SK-N-SH treated with all-trans-retinoic acid at 6 μM for 48 hours (cell line): Measurements from ENCODE around the gene C19orf67.

ENCODE experiments used
- ARNTL ChIP-seq: fragments of 450-650 bp; formaldehyde crosslinking; IDR thresholded peaks from 2 replicates; pipeline ENCODE4 v1.5.0; 2020; ENCODE audit warnings: low read depth, mild to moderate bottlenecking, moderate library complexity, borderline replicate concordance
- CREB5 ChIP-seq: fragments of 250-450 bp; sonication (Bioruptor Pico); IDR thresholded peaks from 2 replicates; pipeline ENCODE4 v1.5.1; 2020; ENCODE audit warnings: low read depth, mild to moderate bottlenecking, moderate library complexity
- CSDC2 ChIP-seq: fragments of 250-450 bp; sonication (Bioruptor Pico); IDR thresholded peaks from 2 replicates; pipeline ENCODE4 v1.5.0; 2020; ENCODE audit warnings: mild to moderate bottlenecking, moderate library complexity
- GLIS3 ChIP-seq: fragments of 250-450 bp; sonication (Bioruptor Pico); IDR thresholded peaks from 2 replicates; pipeline ENCODE4 v1.5.0; 2020; ENCODE audit warnings: mild to moderate bottlenecking, moderate library complexity
- ISL1 ChIP-seq: fragments of 250-450 bp; sonication (Bioruptor Pico); IDR thresholded peaks from 2 replicates; pipeline ENCODE4 v2.1.2; 2022; ENCODE audit warnings: mild to moderate bottlenecking, moderate library complexity
- PATZ1 ChIP-seq: fragments of 250-450 bp; sonication (Bioruptor Pico); IDR thresholded peaks from 2 replicates; pipeline ENCODE4 v1.8.0; 2020; ENCODE audit warnings: mild to moderate bottlenecking, moderate library complexity, borderline replicate concordance
- POU6F1 ChIP-seq: fragments of 250-450 bp; sonication (Bioruptor Pico); IDR thresholded peaks from 2 replicates; pipeline ENCODE4 v1.8.0; 2021; ENCODE audit warnings: low read depth, mild to moderate bottlenecking, moderate library complexity, borderline replicate concordance
- PPARA ChIP-seq: fragments of 250-450 bp; sonication (Bioruptor Pico); IDR thresholded peaks from 2 replicates; pipeline ENCODE4 v1.5.0; 2020; ENCODE audit warnings: mild to moderate bottlenecking, borderline replicate concordance
- SNAI2 ChIP-seq: fragments of 250-450 bp; sonication (Bioruptor Pico); IDR thresholded peaks from 2 replicates; pipeline ENCODE4 v1.5.0; 2020; ENCODE audit warnings: mild to moderate bottlenecking, moderate library complexity
- TOX ChIP-seq: fragments of 250-450 bp; sonication (Bioruptor Pico); IDR thresholded peaks from 2 replicates; pipeline ENCODE4 v1.8.0; 2021; ENCODE audit warnings: mild to moderate bottlenecking, moderate library complexity, borderline replicate concordance
- ZNF70 ChIP-seq: fragments of 450-650 bp; formaldehyde crosslinking; IDR thresholded peaks from 2 replicates; pipeline ENCODE4 v1.5.0; 2020; ENCODE audit warnings: mild to moderate bottlenecking, moderate library complexity
- ZNF8 ChIP-seq: fragments of 450-650 bp; formaldehyde crosslinking; IDR thresholded peaks from 2 replicates; pipeline ENCODE4 v1.5.0; 2020; ENCODE audit warnings: mild to moderate bottlenecking, moderate library complexity

DNA sequence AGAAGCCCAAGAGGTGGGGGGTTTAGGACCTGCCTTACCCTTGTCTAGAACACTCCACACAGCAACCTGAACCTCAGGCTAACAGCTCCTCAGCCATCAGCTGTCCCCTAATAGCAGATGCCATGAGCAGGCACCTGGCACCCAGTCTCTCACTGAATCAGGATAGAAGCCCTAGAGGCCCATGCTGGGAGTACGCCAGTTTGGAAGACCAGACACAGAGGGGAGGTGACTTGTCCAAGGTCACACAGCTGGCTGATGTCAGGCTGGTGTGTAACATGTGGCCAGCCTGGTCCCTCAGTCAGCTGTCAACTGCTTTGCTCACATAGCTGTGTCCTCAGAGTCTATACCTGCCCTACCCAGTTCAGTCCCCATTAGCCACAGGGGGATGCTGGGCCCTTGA lies 17.7 kb upstream of the C19orf67 start:
- TF ChIP-seq PATZ1 (no peak), SNAI2 (CRISPR knock-in tag) (no peak), CSDC2 (CRISPR knock-in tag) (no peak), PPARA (CRISPR knock-in tag) (no peak), POU6F1 (CRISPR knock-in tag) (no peak), TOX (CRISPR knock-in tag) (no peak), CREB5 (CRISPR knock-in tag) (no peak), ISL1 (no peak), ZNF70 (no peak), ZNF8 (CRISPR knock-in tag) (no peak), GLIS3 (no peak), ARNTL (no peak)
